ENCODE measurements around the gene DIP2A. TPM values are rescaled to one million over a fixed set of nuclear protein-coding genes. Genes with fewer than 3 reads are reported as not detected.
A peak's percentile ranks its signal among the peaks of the same experiment; 100 is the strongest.

The DIP2A gene
- polyA plus RNA-seq, 12 donors = 18.4 to 42.8 (median 24.6) TPM; not detected in 1

DNA sequence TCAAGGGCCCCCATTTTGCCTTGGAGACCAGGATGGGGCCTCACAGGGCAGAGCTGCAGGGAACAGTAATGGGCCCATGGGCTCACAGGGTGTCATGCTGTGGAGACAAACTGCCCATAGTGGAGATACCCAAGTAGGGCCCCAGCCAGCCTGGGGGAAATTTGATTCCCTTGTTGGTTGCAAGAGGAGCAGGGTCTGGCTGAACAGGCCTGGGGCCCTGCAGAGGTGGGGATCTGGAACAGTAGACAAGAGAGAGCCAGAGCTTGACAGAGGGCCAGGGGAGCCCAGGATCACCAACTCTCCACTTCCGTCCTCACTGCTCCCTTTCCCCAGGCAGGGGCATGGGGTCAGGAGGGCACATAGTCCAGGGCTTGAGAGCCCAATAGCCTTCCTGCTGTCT, 137.5 kb downstream of the DIP2A start:
- no peak for DNase-seq

DNA sequence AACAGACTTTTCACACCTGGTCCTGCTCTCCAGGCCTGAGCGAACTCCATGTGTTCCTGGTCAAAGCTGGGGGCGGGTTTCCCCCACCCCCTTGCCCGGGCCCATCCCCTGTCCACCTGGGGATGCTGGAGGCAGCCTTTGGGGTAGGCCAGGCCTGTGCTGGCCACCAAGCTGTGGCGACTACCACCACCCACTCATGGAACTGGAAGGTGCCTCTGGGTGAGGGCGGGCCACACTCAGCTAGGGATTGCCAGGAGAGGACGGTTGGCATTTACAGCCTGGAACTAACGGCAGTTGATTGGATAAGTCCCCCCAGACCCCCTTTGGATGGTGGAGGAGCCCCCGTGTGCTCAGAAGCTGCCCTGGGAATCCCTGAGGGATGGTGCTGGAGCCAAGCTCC, 138.3 kb downstream of the DIP2A start:
- no peak for DNase-seq

DNA sequence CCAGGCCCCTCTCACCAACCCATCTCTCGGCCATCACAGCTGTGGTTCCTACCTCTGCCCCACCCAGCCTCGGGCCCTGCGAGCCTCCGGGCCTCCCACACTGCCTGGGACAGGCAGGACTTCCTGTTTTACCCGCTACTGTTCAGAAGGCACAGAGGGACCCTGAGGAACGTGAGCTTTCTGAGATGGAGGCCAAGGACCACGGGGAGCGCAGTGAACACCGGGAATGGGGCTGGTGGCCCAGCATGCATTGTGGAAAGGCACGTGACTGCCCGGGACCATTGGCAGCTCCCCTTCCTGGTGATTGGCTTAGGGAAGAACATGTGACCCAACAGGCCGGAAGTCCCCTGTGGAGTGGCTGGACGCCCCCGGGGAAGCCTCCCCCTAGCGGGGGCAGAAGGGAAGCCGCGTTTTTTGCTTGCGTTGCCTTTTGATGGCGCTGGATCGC, 139.2 kb downstream of the DIP2A start:
- DNase-seq = no peak

DNA sequence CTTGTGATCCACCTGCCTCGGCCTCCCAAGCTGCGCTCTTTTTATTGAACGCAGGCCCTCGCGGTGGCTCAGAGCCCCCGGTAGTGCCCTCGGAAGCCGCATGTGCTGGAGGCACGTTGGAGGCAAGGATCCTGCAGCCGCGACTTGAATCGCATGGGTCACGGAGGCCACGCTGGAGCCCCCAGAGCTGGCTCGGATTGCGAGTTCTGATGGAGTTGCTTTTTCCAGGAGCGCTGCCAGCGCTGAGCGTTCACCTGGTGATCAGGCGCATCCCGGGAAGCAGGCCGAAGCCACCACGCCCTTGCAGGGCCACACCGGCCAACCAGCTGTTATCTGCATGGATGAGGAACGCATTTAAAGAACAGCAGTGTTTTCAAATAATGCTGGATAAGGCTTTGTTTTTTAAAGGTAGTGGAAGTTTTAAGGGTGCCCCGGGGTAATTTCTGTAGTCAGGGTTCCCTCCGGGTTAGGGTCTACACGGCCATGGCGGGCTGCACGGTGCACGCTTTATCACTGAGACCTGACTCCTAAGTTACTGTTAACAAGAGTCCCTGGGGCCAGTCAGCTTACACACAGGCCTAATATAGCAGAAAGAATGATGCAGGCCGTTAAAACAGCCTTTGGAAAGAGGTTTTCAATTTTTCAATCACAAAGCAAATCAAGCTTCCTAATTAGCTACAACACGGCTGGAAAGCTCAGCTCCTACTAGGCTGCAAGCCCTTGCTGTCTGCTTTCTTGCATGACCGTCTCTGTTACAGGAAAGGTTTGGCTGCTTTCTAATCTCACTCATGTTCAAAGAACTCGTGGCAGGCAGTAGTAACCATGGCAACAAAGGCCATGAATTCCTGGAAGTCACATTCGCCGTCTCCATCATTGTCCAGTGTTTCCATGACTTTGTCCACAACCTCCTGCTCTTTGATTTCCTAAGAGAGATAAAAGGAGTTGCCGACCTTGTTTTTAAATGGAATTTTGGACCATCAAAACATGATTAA, 140.2 kb downstream of the DIP2A start:
- DNase-seq = peak; percentile 66

DNA sequence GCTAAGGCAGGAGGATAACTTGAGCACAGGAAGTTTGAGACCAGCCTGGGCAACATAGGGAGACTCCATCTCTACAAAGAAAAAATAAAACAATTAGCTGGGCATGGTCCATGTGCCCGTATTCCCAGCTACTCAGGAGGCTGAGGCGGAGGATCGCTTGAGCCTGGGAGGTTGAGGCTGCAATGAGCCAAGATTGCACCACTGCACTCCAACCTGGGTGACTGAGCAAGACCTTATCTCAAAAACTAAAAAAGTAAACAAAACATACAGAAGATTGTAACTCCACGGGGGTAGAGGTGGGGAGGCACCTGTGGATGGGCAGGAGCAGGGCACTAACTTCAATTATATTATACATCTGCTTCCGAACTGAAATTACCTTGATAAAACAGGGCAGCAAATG, 141.6 kb downstream of the DIP2A start:
- DNase-seq = no peak

DNA sequence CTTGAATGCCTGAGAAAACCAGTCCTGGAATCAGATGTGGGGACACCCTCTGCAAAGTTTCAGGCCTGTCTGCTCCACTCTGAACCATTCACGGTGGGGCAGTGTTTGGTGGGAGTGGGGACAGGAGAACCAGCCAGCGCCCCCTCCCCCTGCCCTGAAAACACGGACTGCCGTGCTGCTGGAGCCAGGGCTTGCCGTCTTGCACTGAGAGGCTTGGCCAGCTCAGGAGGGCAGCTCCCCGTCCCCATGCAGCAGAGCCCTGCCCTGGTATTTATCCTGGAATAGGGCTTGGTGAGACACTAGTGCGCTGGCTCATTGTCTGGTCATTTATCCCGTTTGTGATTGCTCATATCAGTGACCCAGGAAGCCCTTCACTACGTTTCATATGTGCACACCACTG, 142.3 kb downstream of the DIP2A start:
- no peak for DNase-seq

DNA sequence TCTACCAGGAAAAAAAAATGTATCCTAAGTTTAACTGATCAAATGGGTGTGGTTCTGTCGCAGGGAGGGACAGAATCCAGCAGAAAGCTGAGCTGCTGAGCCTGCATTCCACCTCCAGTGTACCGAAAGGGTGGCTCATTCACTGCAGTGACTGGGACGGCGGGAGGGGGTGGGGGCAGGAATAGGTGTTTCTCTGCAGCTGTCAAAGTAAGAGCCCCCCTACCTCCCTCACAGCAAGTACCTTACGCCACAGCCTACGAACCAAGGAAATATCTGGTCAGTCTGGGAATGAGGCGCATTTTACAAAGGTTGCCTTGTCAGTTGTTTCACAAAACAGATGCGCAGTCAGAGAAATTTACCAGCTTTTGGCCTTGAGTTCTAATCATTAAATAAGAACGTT, 144.5 kb downstream of the DIP2A start:
- DNase-seq = no peak

DNA sequence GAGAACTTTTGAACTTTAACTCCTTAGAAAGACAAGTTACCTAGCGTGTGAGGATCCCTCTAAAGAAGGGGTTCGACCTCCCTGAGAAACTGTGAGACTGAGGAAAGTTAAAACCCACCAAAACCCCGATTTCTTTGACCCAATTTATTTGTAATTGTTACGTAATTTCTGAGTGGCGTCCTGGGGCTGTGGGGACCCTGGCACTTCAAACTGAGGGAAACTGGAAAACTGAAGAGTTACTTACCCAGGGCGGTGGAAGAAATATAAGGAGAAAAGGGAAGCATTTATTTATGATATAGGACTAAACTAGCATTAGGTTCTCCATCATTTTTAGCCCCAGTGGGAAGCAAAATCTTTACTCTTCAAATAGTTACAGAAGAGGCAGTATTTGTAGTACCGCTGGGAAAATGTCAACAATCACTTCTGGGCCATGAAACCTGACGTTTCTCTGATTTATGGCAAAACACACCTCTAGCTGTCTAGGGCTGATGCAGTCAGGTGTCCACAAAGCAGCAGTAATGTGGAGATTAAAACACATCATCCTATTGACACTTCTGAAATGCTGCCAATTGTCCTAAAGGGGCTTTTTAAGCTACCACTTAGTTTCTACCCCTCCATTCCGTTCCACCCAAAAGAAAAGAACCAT, 145.8 kb downstream of the DIP2A start:
- DNase-seq = no peak

DNA sequence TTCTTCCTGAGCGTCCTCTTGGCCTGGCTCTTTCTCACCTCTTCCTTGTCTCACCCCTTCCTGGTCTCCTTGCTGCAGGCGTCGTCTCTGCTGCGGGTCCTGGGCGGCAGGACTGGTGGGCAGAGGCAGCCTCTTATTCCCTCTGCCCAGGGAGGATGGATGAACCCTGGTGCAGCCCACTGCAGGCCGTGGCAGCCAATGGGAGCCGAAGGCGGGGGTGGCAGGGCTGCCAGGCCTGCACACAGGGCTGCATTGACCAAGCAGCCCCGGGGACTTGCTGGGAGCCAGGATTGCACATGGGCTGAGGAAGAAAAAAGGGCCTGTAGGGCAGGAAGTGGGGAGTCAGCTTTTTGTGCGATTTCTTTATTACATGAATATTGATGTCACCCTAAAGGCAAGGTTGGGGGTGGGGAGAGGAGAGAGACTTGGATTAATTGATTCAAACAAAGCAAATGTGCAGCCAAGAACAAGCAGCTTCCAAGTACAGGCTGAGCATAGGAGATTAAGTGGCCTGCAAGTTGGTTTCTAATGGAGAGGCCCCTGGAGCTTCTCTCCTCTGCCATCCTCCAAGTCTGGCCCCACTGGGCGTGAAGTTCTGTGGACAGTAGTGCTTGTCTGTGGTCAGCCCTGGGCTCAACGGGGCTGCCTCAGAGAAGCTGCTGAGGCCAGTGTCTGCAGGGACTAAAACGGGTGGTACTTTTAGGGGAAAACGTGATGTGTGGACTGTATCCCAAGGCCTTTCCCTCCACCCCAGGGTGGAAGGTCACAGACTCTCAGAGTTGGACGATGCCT, 146.5 kb downstream of the DIP2A start, which contains the start of gene S100B:
TSS of gene S100B (minus strand) at position 108 of the 792 bp plus-strand sequence. CDS start 2,667 bp downstream, outside the sequence.
- no peak for DNase-seq

DNA sequence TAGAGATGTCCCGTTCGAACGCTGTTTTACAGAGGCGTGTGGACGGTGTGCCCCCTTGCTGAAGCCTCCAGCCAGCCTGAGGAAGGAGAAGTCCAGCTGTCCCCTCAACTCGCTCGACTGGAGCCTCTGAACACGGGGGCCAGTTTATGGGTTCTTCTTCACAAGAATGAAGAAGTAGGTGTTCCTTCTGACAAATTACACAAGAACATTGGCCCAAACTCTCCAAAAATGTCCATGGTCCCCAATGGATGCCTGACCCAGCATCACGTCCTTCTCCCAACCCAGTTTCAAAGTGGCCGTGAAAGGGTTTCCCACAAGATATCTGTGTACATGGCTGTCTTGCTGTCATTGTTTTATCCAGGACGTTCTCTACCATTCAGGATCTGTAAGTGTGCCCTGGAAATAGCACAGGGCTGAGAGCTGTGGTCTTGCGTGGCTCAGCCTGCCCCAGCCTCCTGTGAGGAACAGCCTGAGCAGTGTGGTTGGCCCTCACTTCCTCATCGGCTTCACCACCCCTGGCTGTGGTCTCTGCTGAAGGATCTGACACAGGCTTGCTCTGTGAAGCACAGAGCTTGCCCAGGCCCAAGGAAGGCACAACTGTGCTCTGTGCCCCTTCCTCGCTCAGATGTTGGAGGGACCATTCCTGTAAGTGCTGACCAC, 147.2 kb downstream of the DIP2A start:
- DNase-seq = no peak

DNA sequence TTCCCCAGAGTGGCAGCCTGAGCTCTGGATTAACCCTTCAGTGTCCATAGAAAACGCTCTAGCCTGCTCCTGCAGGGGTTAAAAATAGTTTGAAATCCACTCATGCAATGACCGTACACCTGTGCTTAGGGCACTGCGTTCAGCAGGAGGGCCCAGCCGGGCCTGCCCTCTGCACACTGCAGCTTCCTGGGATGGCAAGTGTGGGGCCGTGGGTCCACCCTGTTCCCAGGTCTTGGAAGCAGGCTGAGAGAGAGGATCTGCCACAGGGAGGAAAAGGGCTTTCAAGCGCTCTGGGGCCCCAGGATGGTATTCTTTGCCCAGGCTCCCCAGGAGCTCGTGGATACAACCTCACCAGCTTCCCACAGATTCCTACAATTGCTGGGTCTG, 147.7 kb downstream of the DIP2A start:
- no peak for DNase-seq

DNA sequence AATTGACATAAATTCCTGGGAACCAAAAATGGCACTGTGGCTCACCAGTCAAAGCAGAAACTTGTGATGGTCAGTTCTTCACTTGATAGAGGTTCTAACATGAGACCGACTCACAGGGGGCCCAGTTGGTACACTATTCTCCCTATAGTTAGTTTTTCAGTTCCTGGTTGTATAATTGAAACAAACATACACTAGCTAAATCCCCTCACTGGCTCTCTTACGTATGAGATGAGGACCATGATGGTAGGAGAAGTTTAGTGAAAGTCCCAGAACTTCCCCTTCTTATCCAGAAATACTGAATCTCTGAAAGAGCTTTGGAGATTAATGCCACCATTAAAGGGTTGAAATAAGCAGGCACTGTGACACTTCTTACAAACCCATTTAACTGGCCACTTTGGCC, 148.9 kb downstream of the DIP2A start:
- DNase-seq = no peak

DNA sequence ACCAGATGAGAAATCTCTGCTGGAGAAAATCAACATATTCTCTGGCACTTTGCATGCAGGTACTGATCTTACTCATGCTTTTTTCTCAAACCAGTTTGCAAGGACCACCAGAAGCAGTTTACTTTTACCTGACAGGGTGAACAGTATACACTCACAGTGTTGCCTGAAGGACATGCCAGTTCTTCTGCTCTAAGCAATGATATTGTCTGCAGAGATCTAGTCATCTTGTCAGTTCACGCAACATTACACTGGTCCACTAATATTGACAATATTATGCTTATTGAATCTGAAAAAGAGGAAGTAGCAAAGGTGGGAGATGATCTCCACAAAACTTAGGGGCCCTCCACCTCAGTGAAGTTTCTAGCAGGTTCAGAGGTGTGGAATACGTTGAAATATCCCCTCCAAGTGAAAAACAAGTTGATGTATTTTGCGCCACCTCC, 150.0 kb downstream of the DIP2A start:
- DNase-seq = no peak

DNA sequence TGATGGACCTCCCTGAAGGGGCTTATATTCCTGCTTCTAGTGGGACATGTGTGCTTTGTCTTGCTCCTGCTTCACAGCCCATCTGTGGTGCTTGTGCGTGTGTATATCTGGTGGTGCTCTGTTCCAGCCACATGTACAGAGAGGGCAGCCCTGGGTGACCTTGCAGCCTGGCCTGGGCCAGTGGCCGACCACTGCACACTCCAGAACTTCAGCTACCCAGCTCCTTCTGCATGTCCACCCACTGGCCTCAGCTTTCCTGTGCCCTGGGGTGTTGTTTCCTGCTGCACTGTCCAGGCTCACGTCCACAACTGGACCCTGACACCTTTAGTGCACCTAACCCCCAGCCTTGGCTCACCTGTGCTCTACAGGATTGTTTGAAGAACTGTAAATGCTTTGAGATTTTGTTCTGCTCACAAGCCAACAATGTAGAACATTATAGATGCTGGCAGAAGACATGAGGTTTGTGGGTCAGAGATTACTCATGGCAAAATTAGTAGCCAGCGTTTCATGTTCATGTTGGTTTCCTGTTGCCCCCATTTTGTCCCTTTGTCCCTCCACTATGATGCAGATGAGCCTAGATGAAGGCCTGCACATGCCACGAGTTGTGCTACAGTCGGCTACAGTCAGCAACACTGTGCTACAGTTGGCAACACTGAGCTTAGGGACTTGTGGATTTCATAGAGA, 151.5 kb downstream of the DIP2A start:
- DNase-seq = no peak

DNA sequence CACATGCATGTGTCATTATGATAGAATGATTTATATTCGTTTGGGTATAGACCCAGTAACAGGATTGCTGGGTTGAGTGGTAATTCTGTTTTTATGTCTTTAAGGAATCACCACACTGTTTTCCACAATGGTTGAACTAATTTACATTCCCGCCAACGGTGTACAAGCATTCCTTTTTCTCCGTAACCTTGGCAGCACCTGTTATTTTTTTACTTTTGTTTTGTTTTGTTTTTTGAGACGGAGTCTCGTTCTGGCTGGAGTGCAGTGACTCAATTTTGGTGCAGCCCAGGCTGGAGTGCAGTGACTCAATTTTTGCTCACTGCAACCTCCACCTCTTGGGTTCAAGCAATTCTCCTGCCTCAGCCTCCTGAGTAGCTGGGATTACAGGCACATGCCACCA, 154.7 kb downstream of the DIP2A start:
- no peak for DNase-seq

DNA sequence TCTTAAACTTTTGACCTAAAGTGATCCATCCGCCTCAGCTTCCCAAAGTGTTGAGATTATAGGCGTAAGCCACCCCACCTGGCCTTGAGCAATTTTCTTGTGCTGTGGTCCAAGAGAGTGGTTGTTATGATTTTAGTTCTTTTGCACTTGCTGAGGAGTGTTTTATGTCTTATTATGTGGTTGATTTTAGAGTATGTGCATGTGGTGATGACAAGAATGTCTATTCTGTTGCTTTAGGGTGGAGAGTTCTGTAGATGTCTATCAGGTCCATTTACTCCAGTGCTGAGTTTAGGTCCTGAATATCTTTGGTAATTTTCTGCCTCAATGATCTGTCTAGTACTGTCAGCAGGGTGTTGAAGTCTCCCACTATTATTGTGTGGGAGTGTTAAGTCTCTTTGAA, 157.4 kb downstream of the DIP2A start:
- DNase-seq = no peak

DNA sequence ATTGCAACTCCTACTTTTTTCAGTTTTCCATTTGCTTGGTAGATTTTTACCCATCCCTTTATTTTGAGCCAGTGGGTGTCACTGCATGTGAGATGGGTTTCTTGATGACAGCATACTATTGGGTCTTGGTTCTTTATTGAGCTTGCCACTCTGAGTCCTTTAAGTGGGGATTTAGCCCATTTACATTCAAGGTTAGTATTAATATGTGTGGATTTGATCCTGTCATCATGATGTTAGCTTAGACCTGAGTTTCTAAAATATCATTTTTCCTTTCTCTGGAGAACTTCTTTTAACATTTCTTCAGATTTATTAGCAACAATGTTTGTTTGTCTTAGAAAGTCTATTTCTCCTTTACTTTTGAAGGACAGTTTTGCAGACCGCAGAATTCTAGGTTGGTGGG, 158.0 kb downstream of the DIP2A start:
- DNase-seq = no peak

DNA sequence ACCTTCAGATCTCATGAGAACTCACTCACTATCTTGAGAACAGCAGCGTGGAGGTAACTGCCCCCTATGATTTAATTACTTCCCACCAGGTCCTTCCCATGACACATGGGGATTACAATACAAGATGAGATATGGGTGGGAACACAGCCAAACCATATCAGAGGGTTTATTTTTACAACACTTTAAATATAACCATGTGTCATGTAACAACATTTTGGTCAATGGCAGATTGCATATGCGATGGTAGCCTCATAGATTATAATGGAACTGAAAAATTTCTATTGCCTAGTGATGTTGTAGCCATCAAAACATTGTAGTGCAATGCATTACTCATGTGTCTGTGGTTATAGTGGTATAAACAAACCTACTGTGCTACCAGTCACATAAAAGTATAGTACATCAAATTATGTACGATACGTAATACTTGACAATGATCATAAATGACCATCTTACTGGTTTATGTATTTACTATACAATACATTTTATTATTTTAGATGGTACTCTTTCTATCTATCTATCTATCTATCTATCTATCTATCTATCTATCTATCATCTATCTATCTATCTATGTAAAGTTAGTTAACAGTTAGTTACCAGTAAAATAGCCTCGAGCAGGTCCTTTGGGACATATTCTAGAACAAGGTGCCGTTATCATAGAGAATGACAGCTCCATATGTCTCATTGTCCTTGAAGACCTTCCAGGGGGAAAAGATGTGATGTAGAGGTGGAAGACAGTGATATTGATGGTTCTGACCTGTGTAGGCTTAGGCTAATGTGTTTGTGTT, 158.8 kb downstream of the DIP2A start:
- no peak for DNase-seq

DNA sequence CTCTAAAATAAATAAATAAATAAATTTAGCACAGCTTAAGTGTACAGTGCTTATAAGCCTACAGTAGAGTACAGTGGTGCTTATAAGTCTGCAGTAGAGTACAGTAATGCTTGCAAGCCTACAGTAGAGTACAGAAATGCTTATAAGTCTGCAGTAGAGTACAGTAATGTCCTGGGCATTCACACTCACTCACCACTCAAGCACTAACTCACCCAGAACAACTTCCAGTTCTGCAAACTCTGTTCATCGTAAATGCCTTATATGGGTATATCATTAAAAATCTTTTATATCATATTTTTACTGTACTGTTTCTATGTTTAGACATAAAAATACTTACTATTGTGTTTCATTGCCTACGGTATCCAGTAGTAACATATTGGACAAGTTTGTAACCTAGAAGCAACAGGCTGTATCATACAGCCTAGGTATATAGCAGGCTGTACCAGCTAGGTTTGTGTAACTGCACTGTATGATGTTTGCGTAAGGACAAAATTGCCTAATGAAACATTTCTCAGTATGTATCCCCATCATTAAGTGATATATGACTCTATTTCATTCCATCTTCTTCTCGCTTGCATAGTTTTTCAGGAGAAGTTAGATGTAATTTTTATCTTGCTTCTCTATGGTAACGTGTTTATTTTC, 160.2 kb downstream of the DIP2A start:
- no peak for DNase-seq

Data from muscle of arm (tissue), 12 donors.